ENCODE measurements around the gene UCN3.

The UCN3 gene

GRCh38 chr10:5381187-5381586, 16.4 kb downstream of the UCN3 start:
- no peaks in the 10 kb centered on the region for H3K36me3 ChIP-seq (ENCODE audit: low read depth)
- DNase-seq (ENCODE audit: low spot score) (no peak), ATAC-seq (ENCODE audit: low read depth) (no peak)
- H3K9me3 ChIP-seq (ENCODE audit: severe bottlenecking) = no peaks in the 10 kb centered on the region
- no peaks in the 10 kb centered on the region for H3K27me3 ChIP-seq (ENCODE audit: insufficient read depth, poor library complexity, severe bottlenecking)
- H3K4me3 ChIP-seq (ENCODE audit: severe bottlenecking) = no peak overlapping the region
- H3K4me1 ChIP-seq (ENCODE audit: insufficient read depth, poor library complexity, severe bottlenecking) = no peaks in the 10 kb centered on the region
- TF ChIP-seq, protein P1, sequence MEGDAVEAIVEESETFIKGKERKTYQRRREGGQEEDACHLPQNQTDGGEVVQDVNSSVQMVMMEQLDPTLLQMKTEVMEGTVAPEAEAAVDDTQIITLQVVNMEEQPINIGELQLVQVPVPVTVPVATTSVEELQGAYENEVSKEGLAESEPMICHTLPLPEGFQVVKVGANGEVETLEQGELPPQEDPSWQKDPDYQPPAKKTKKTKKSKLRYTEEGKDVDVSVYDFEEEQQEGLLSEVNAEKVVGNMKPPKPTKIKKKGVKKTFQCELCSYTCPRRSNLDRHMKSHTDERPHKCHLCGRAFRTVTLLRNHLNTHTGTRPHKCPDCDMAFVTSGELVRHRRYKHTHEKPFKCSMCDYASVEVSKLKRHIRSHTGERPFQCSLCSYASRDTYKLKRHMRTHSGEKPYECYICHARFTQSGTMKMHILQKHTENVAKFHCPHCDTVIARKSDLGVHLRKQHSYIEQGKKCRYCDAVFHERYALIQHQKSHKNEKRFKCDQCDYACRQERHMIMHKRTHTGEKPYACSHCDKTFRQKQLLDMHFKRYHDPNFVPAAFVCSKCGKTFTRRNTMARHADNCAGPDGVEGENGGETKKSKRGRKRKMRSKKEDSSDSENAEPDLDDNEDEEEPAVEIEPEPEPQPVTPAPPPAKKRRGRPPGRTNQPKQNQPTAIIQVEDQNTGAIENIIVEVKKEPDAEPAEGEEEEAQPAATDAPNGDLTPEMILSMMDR (IDR thresholded peaks at IDR 0.05; ENCODE audit: poor library complexity, severe bottlenecking) = no peak
- no peak overlapping the region for H3K27ac ChIP-seq (ENCODE audit: poor library complexity, severe bottlenecking)

DNA sequence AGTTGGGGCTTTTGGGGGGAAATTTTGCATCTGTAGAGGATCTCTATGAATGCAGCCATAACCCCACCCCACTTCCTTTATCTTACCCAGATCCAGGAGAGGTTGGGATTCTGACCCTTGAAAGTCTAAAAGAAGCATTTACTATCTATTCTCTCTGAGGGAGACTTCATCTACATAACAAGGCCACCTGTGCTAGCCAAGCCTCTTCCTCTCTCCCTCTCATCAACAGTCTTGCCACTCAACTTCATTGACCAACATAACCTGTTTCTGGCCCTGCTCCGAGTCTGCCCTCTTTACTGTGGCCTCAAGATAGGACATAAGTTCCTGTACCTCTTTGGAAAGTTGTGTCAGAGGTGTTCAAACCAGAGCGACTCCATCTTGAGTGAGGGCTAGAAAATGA, 20.5 kb downstream of the UCN3 start:
- ATAC-seq (ENCODE audit: low read depth) (no peak), DNase-seq (ENCODE audit: low spot score) (no peak)
- no peak overlapping the region for H3K27ac ChIP-seq (ENCODE audit: poor library complexity, severe bottlenecking)
- TF ChIP-seq, protein P1 (IDR thresholded peaks at IDR 0.05; ENCODE audit: poor library complexity, severe bottlenecking) = no peak
- peaks cover 4% of the 10 kb centered on the region for H3K9me3 ChIP-seq (ENCODE audit: severe bottlenecking)
- no peaks in the 10 kb centered on the region for H3K4me1 ChIP-seq (ENCODE audit: insufficient read depth, poor library complexity, severe bottlenecking)
- no peaks in the 10 kb centered on the region for H3K36me3 ChIP-seq (ENCODE audit: low read depth)
- no peaks in the 10 kb centered on the region for H3K27me3 ChIP-seq (ENCODE audit: insufficient read depth, poor library complexity, severe bottlenecking)
- H3K4me3 ChIP-seq (ENCODE audit: severe bottlenecking) = no peak overlapping the region

DNA sequence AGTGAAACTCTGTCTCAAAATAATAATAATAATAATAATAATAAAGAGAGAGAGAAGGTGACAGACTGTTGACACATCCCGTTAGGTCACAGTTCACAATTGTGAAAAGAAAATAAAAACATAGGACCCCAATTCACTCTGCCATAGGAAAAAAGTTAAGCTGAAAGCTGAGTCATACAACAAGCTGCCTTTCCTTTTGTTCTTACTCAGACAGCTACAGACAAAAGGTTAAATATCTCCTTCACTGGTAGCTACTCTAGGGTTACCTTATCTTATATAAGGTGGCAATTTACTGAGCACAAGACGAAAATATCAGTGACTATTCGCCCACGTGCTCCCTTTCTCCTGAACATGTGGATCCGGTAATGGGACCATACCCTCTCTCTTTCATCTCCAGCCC, 22.4 kb downstream of the UCN3 start:
- no peaks in the 10 kb centered on the region for H3K4me1 ChIP-seq (ENCODE audit: insufficient read depth, poor library complexity, severe bottlenecking)
- H3K27ac ChIP-seq (ENCODE audit: poor library complexity, severe bottlenecking) = no peak overlapping the region
- no peaks in the 10 kb centered on the region for H3K27me3 ChIP-seq (ENCODE audit: insufficient read depth, poor library complexity, severe bottlenecking)
- TF ChIP-seq, protein P1 (IDR thresholded peaks at IDR 0.05; ENCODE audit: poor library complexity, severe bottlenecking) = no peak
- H3K4me3 ChIP-seq (ENCODE audit: severe bottlenecking) = no peak overlapping the region
- DNase-seq (ENCODE audit: low spot score) (no peak), ATAC-seq (ENCODE audit: low read depth) (no peak)
- no peaks in the 10 kb centered on the region for H3K36me3 ChIP-seq (ENCODE audit: low read depth)
- H3K9me3 ChIP-seq (ENCODE audit: severe bottlenecking) = peaks cover 10% of the 10 kb centered on the region

DNA sequence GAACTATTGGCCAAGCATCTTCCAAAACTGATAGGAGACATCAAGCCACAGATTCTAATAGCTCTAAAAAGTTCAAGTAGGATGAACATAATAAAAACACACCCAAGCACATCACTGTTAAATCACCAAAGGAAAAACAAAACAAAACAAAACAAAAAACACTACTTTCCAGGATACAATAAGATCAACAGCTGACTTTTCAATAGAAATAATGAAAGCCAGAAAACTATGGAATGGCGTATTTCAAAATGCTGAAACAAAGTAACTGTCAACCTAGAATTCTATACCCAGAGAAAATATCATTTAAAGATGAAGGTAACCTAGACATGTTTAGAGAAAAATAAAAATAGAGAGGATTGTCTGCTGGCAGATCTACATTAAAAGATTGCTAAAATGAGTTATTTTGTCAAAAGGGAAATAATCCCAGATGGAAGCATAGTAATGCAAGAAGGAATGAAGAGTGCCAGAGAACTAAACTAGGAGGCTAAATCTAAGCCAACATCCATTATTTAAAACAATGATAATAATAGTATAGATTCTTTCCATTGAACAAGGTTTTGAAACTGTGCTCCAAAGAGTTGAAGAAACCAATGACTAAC, 25.9 kb downstream of the UCN3 start:
- H3K9me3 ChIP-seq (ENCODE audit: severe bottlenecking) = peaks cover 10% of the 10 kb centered on the region
- H3K36me3 ChIP-seq (ENCODE audit: low read depth) = no peaks in the 10 kb centered on the region
- H3K27me3 ChIP-seq (ENCODE audit: insufficient read depth, poor library complexity, severe bottlenecking) = no peaks in the 10 kb centered on the region
- H3K27ac ChIP-seq (ENCODE audit: poor library complexity, severe bottlenecking) = no peak overlapping the region
- ATAC-seq (ENCODE audit: low read depth) (no peak), DNase-seq (ENCODE audit: low spot score) (no peak)
- TF ChIP-seq, protein P1 (IDR thresholded peaks at IDR 0.05; ENCODE audit: poor library complexity, severe bottlenecking) = no peak
- no peaks in the 10 kb centered on the region for H3K4me1 ChIP-seq (ENCODE audit: insufficient read depth, poor library complexity, severe bottlenecking)
- H3K4me3 ChIP-seq (ENCODE audit: severe bottlenecking) = no peak overlapping the region

DNA sequence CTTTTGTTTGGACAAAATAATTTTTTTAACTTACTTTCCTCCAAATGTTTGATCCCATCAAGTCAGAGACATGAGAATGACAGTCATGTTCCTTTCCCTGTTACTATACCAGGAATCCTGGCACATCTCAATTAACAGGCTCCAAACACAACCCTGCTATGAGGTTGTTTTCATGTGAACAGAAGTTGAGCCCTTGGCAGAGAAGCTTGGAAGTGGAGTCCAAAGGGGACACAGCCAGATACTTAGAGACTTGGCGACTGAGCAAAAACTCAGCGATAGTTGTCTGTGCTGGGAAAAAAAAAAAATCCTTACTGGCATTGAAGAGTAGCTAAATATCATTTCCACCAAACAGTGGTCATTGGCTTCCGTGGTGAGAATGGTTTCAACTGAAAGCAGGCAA, 27.0 kb downstream of the UCN3 start:
- H3K36me3 ChIP-seq (ENCODE audit: low read depth) = no peaks in the 10 kb centered on the region
- H3K27me3 ChIP-seq (ENCODE audit: insufficient read depth, poor library complexity, severe bottlenecking) = no peaks in the 10 kb centered on the region
- peaks cover 10% of the 10 kb centered on the region for H3K9me3 ChIP-seq (ENCODE audit: severe bottlenecking)
- TF ChIP-seq, protein P1 (IDR thresholded peaks at IDR 0.05; ENCODE audit: poor library complexity, severe bottlenecking) = no peak
- no peak overlapping the region for H3K27ac ChIP-seq (ENCODE audit: poor library complexity, severe bottlenecking)
- no peak overlapping the region for H3K4me3 ChIP-seq (ENCODE audit: severe bottlenecking)
- no peak for ATAC-seq (ENCODE audit: low read depth)
- DNase-seq (ENCODE audit: low spot score) = no peak
- H3K4me1 ChIP-seq (ENCODE audit: insufficient read depth, poor library complexity, severe bottlenecking) = no peaks in the 10 kb centered on the region

All from RWPE2 (cell line).